BE2C (cell line): ENCODE results near the gene OSCAR.

Experiments used
- DNase-seq: peaks from one replicate; pipeline ENCODE4 v3.0.0-alpha.2; 2020
- H3K27me3 ChIP-seq: fragments of 250-450 bp; sonication (Bioruptor Pico); 2 replicates; pipeline ENCODE4 v1.5.1; 2020; ENCODE audit warnings: mild to moderate bottlenecking
- H3K36me3 ChIP-seq: fragments of 250-450 bp; sonication (Bioruptor Pico); 2 replicates; pipeline ENCODE4 v1.5.1; 2020; ENCODE audit warnings: mild to moderate bottlenecking
- H3K4me1 ChIP-seq: fragments of 250-450 bp; sonication (Bioruptor Pico); 2 replicates; pipeline ENCODE4 v1.5.1; 2020
- H3K4me3 ChIP-seq: 2 replicates; pipeline ENCODE4 v1.5.1; 2011; ENCODE audit warnings: low read depth, low read length
- H3K9me3 ChIP-seq: fragments of 250-450 bp; sonication (Bioruptor Pico); 2 replicates; pipeline ENCODE4 v1.5.1; 2020
- TF ChIP-seq, protein P1 (sequence below): IDR thresholded peaks from 2 replicates; pipeline ENCODE4 v1.5.1; 2012; ENCODE audit warnings: mild to moderate bottlenecking, low read depth, low read length

OSCAR gene

DNA sequence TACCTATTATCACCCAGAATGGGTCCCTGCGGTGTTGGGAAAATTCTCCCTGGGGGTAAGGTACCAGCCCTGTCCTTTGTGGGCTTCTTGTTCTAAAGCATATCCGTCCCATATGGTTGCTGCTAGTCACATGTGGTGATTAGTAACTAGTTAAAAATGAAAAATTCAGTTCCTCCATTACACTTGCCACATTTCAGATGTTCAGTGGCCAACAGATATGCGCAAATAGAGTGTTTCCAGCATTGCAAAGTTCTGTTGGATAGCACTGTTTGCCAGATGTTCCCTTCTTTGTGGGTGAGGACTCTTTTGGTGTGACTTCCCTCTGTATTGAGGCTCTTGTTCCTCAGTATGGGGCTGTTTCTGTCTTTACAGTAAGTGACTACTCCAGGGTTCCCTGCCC is 40.8 kb upstream of the OSCAR start:
- TF ChIP-seq, protein P1, sequence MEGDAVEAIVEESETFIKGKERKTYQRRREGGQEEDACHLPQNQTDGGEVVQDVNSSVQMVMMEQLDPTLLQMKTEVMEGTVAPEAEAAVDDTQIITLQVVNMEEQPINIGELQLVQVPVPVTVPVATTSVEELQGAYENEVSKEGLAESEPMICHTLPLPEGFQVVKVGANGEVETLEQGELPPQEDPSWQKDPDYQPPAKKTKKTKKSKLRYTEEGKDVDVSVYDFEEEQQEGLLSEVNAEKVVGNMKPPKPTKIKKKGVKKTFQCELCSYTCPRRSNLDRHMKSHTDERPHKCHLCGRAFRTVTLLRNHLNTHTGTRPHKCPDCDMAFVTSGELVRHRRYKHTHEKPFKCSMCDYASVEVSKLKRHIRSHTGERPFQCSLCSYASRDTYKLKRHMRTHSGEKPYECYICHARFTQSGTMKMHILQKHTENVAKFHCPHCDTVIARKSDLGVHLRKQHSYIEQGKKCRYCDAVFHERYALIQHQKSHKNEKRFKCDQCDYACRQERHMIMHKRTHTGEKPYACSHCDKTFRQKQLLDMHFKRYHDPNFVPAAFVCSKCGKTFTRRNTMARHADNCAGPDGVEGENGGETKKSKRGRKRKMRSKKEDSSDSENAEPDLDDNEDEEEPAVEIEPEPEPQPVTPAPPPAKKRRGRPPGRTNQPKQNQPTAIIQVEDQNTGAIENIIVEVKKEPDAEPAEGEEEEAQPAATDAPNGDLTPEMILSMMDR = no peak
- H3K9me3 ChIP-seq = no peaks in the 10 kb centered on the region
- no peak overlapping the region for H3K4me3 ChIP-seq
- no peaks in the 10 kb centered on the region for H3K27me3 ChIP-seq
- DNase-seq = no peak
- no peaks in the 10 kb centered on the region for H3K4me1 ChIP-seq
- H3K36me3 ChIP-seq = peaks cover 55% of the 10 kb centered on the region

DNA sequence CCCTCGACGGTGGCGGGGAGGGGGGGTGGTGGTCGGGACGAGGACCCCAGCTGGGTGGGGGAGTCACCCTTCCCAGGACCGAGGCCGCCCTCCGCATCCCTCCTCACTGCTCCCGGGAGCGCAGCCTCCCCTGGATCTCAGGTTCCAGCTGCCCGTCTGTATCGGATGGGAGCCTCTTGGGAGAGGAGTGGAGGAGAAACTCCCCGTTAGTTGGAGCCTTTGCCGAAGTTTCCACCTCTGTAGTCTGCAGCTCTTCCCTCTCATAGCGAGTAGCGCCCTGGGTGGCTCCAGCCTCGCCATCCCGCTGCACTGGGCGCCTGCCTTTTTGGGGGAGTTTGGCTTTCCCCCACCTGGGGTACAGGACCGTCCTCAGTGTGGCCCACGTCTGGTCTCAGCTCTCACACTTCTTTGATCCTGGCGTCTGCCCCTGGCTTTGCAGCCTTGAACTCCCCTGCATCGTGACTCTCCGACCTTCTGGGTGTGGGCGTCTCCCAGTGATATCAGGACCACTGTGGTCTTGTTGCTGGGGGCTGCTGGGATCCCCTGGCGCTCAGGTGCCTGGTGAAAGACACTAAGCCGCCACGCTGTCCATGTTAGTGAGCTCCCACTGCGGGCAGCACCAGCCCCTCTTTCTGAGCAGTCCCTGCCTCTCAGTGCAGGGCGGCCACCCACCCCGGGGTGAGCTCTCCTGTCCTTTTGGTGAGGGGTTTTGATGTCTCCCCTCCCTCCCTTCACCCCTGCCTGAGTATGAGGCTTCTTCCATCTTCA is 38.1 kb upstream of the OSCAR start:
- TF ChIP-seq, protein P1 = no peak
- no peaks in the 10 kb centered on the region for H3K27me3 ChIP-seq
- H3K9me3 ChIP-seq = no peaks in the 10 kb centered on the region
- no peaks in the 10 kb centered on the region for H3K4me1 ChIP-seq
- no peak for DNase-seq
- H3K4me3 ChIP-seq = peak overlapping the region; percentile 83
- peaks cover 28% of the 10 kb centered on the region for H3K36me3 ChIP-seq

DNA sequence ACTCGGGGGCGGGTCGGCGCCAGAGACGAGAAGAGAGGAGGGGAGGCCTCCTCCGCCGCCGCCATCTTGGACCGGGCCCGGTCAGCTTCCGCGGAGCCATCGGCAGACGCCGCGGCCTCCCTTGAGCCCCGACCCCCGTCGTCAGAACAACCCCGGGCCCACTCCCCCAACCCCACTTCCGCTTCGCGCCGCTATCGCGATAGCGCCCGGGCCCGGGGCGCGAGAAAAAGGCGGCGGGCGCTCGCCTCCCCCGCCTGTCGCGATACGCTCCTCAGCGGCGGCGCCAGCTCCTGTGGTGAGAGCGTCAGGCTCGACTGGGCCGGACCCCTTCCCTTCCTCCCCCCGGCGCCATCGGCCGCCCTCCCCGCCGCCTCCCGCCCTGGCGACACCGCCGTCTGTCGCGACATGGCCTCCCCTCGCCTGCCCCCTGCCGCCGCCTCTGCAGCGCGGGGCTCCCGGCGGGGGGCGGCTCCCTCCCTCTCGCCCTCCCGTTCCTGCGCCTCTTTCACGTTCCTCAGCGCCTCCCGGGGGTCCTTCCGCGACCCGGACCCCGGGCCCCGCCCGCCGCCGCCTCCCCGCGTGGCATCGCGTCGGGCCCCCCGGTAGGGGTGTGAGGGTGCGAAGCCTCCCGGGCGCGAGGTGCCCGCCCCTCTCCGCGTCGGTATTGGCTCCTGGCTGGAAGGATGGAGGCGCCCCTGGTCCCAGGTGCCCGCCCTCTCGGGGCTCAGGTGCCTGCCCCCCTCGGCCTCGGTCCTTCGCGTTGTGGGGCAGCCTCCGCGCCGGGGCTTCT is 37.3 kb upstream of the OSCAR start, which contains the start of gene CNOT3:
Gene CNOT3 (plus strand): TSS at position 64 of the 790 bp plus-strand sequence. CDS start 5,217 bp downstream, outside the sequence.
- DNase-seq = peak; percentile 49
- Histone ChIP-seq H3K4me1 (no peaks in the 10 kb centered on the region), H3K36me3 (peaks cover 20% of the 10 kb centered on the region), H3K4me3 (peak within 1 kb of the TSS; percentile 83), H3K27me3 (no peaks in the 10 kb centered on the region), H3K9me3 (no peaks in the 10 kb centered on the region)
- TF ChIP-seq, protein P1 = 0 out of 2 replicates have a peak, but pooled peaks have one; percentile 9

- Histone ChIP-seq H3K4me1 (no peaks in the 10 kb centered on the region), H3K27me3 (no peaks in the 10 kb centered on the region), H3K36me3 (peaks cover 13% of the 10 kb centered on the region), H3K9me3 (no peaks in the 10 kb centered on the region), H3K4me3 (peak overlapping the region; percentile 83)
- DNase-seq = peak; percentile 99
- TF ChIP-seq, protein P1 = no peak
These were observed 36.5 kb upstream of the OSCAR start for GRCh38 chr19:54136864-54137698.

DNA sequence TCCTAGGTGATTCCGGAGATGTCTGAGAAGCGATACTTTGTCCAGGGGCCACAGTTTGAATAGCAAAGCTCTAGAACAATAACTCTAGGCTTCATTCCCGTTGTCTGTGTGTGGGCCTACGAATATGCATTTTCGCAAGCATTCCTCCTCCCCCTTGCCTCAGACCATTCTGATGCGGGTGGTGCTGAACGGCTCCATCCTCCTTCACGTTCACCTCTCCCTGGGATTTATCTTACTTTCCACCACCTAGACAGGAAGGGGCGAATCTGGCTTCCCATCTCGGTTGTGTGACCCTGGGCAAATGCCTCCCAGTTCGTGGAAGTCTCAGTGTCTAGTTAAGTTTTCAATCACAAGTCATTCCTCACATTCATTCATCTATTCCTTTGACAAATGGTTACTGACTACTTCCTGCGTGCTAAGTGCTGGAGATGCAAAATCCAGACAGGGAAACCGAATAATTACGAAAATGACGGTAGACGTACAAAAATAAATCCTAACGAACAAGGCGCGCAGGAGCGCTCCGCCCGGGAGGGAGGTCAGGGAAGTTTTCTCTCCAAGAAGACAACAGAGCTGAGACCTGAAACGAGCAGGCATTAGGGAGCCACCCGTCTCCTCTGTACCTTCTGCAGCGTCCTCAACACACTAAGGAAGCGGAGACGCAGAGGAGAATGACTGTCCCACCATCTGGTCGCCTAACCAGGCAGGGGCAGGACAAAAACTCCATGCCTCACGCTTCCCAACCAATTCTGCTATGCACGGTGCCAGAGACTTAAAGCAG is 35.7 kb upstream of the OSCAR start:
- no peak for DNase-seq
- H3K4me1 ChIP-seq = no peaks in the 10 kb centered on the region
- peak overlapping the region; percentile 60 for H3K4me3 ChIP-seq
- TF ChIP-seq, protein P1 = no peak
- H3K36me3 ChIP-seq = peaks cover 10% of the 10 kb centered on the region
- H3K9me3 ChIP-seq = no peaks in the 10 kb centered on the region
- H3K27me3 ChIP-seq = no peaks in the 10 kb centered on the region
